Fibroblast of lung (primary cell): ENCODE results near the gene ANO6.

Experiments used
- EZH2 ChIP-seq: IDR thresholded peaks from 2 replicates; pipeline ENCODE4 v1.5.1; 2012; ENCODE audit warnings: low read length, control low read depth, mild to moderate bottlenecking; ENCODE audit errors: missing control alignments
- TF ChIP-seq, protein P1 (sequence below), 2 donors: IDR thresholded peaks in 1 of 2; conservative IDR thresholded peaks in 1 of 2; 1 replicate in 1 of 2; 2 replicates in 1 of 2; pipeline ENCODE4 v1.5.1; 2011 to 2012; ENCODE audit warnings: low read length in 2 of 2, control low read depth in 1 of 2, inconsistent platforms in 1 of 2, low read depth in 1 of 2, mild to moderate bottlenecking in 1 of 2

DNA sequence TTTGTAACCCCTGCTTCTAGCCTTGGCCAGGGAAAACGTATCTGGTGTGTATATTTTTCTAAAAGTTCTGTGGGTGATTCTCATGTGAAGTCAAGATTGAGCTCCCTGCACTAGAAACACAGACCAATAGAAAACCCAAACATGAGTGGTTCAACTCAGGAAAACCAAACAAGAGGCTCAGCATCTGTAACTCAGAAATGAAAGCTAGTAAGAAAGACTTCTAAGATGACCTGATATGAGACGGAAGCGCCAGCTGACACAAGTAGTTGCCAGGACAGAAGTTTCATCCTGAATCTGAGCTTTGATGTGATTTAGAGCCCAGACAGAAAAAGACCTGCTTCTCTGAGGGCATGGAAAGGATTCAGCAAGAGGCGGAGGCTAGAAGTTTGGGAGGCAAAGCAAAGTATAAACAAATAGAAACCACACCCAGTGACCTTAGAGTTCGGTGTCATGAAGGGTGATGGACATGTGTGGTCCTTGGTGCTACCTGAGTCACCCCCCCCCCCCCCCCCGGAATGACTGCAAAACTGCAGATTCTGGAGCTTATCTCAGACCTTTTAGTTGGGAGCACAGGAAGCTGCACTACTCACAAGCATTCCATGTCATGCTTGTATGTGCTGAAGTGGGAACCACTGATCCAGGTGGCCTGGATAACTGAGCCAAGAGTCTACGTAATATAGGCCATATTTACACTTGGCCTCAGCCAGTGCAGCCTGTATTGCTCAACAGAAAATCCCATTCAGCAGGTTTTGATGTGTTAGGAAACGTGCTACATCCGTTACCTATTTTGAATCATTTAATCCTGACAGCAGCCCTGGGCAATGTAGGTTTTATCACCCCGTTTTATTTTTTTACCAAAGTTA is 191.3 kb downstream of the ANO6 start:
- TF ChIP-seq, protein P1, sequence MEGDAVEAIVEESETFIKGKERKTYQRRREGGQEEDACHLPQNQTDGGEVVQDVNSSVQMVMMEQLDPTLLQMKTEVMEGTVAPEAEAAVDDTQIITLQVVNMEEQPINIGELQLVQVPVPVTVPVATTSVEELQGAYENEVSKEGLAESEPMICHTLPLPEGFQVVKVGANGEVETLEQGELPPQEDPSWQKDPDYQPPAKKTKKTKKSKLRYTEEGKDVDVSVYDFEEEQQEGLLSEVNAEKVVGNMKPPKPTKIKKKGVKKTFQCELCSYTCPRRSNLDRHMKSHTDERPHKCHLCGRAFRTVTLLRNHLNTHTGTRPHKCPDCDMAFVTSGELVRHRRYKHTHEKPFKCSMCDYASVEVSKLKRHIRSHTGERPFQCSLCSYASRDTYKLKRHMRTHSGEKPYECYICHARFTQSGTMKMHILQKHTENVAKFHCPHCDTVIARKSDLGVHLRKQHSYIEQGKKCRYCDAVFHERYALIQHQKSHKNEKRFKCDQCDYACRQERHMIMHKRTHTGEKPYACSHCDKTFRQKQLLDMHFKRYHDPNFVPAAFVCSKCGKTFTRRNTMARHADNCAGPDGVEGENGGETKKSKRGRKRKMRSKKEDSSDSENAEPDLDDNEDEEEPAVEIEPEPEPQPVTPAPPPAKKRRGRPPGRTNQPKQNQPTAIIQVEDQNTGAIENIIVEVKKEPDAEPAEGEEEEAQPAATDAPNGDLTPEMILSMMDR (conservative IDR thresholded peaks at IDR 0.05 in 1 of 2, IDR thresholded peaks at IDR 0.05 in 1 of 2; ENCODE audit: low read depth in 1 of 2, low read length in 2 of 2), result no peak
- no peak for TF ChIP-seq EZH2
